Trophoblast cell (in vitro differentiated cells and primary cell): ENCODE results near the gene BMP2K.
A peak's percentile ranks its signal among the peaks of the same experiment; 100 is the strongest.

Source experiments
- DNase-seq, 2 donors: peaks; one replicate each; pipeline ENCODE4 v3.0.0-alpha.2; 2016
- H2AFZ ChIP-seq: 2 replicates; pipeline ENCODE4 v1.6.1; 2013; ENCODE audit warnings: low read length, moderate library complexity, mild to moderate bottlenecking; ENCODE audit not compliant: insufficient read depth, poor library complexity
- H2AK5ac ChIP-seq: 2 replicates; pipeline ENCODE4 v1.6.1; 2013; ENCODE audit warnings: mild to moderate bottlenecking, low read length
- H2BK120ac ChIP-seq: 2 replicates; pipeline ENCODE4 v1.6.1; 2013; ENCODE audit warnings: low read length, mild to moderate bottlenecking, moderate library complexity; ENCODE audit not compliant: insufficient read depth, poor library complexity
- H2BK12ac ChIP-seq: 2 replicates; pipeline ENCODE4 v1.6.1; 2013; ENCODE audit warnings: mild to moderate bottlenecking, low read length, moderate library complexity
- H2BK5ac ChIP-seq: 2 replicates; pipeline ENCODE4 v1.6.1; 2013; ENCODE audit warnings: low read length, low read depth, moderate library complexity, mild to moderate bottlenecking; ENCODE audit not compliant: poor library complexity
- H3K14ac ChIP-seq: 2 replicates; pipeline ENCODE4 v1.6.1; 2013; ENCODE audit warnings: mild to moderate bottlenecking, low read length
- H3K18ac ChIP-seq: 2 replicates; pipeline ENCODE4 v1.6.1; 2013; ENCODE audit warnings: mild to moderate bottlenecking, low read length
- H3K23ac ChIP-seq: 2 replicates; pipeline ENCODE4 v1.6.1; 2013; ENCODE audit warnings: low read length
- H3K27ac ChIP-seq: 2 replicates; pipeline ENCODE4 v1.5.1; 2013; ENCODE audit warnings: low read depth, mild to moderate bottlenecking, inconsistent platforms, low read length, moderate library complexity
- H3K27me3 ChIP-seq: 2 replicates; pipeline ENCODE4 v1.6.1; 2013; ENCODE audit warnings: inconsistent platforms, mild to moderate bottlenecking, low read length, moderate library complexity; ENCODE audit not compliant: insufficient read depth
- H3K36me3 ChIP-seq, 2 experiments: 1 replicate in 1 of 2; 2 replicates in 1 of 2; pipeline ENCODE4 v1.6.1; 2013; ENCODE audit warnings: low read length in 2 of 2, mild to moderate bottlenecking in 2 of 2, moderate library complexity in 1 of 2; ENCODE audit not compliant: insufficient read depth in 2 of 2, control insufficient read depth in 1 of 2
- H3K4ac ChIP-seq: 2 replicates; pipeline ENCODE4 v1.6.1; 2013; ENCODE audit warnings: low read depth, mild to moderate bottlenecking, low read length, moderate library complexity
- H3K4me1 ChIP-seq, 2 experiments: 1 replicate in 1 of 2; 2 replicates in 1 of 2; pipeline ENCODE4 v1.6.1; 2013; ENCODE audit warnings: low read length in 2 of 2, mild to moderate bottlenecking in 2 of 2, moderate library complexity in 1 of 2; ENCODE audit not compliant: insufficient read depth in 2 of 2, control insufficient read depth in 1 of 2
- H3K4me2 ChIP-seq: 2 replicates; pipeline ENCODE4 v1.6.1; 2013; ENCODE audit warnings: inconsistent platforms, mild to moderate bottlenecking, low read length, moderate library complexity
- H3K4me3 ChIP-seq: 2 replicates; pipeline ENCODE4 v1.5.1; 2013; ENCODE audit warnings: mild to moderate bottlenecking, low read depth, low read length, inconsistent platforms
- H3K79me1 ChIP-seq: one replicate; pipeline ENCODE4 v1.6.1; 2013; ENCODE audit warnings: low read length
- H3K79me2 ChIP-seq: 2 replicates; pipeline ENCODE4 v1.6.1; 2013; ENCODE audit warnings: low read length, mild to moderate bottlenecking; ENCODE audit not compliant: control insufficient read depth, insufficient read depth, poor library complexity
- H3K9ac ChIP-seq: 2 replicates; pipeline ENCODE4 v1.6.1; 2013; ENCODE audit warnings: mild to moderate bottlenecking, low read length
- H3K9me3 ChIP-seq: 2 replicates; pipeline ENCODE4 v1.6.1; 2013; ENCODE audit warnings: low read depth, mild to moderate bottlenecking, control low read depth, inconsistent platforms, low read length; ENCODE audit not compliant: insufficient read depth
- H4K12ac ChIP-seq: 2 replicates; pipeline ENCODE4 v1.6.1; 2013; ENCODE audit warnings: low read depth, mild to moderate bottlenecking, low read length, moderate library complexity
- H4K8ac ChIP-seq: 2 replicates; pipeline ENCODE4 v1.6.1; 2013; ENCODE audit warnings: low read depth, mild to moderate bottlenecking, low read length, moderate library complexity
- H4K91ac ChIP-seq: one replicate; pipeline ENCODE4 v1.6.1; 2013; ENCODE audit warnings: low read depth, mild to moderate bottlenecking, low read length, moderate library complexity
- WGBS: extraction: QIAGEN DNeasy Blood & Tissue Kit; methylation state at CpG from one replicate; pipeline ENCODE4 v1.1.7; 2013; ENCODE audit warnings: missing lambda C conversion rate; ENCODE audit not compliant: insufficient read length, insufficient coverage; ENCODE audit errors: extremely low coverage; 5-methylcytosine and 5-hydroxymethylcytosine counted together

The BMP2K gene

DNA sequence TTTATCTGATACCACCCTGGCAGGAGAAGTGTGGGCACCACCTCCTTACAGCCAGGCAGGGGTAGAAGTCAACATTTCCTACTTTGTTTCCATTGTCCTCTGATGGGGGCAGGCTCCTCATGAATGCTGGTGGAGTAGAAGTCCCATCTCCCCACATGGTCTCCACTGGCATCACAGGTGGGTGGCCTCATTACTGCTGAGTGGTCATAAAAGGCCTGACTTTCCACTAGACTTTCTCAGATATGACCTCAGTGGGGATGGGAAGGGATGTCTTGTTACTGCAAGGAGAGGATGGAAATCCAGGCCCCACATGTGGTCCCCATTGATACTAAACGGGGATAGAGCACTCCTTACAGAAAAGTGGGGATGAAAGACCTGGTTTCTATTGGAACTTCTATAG is 18.6 kb upstream of the BMP2K start:
- DNase-seq: no peak
- H3K4ac ChIP-seq: no peak overlapping the region
- no peak overlapping the region for H4K91ac ChIP-seq
- no peak overlapping the region for H3K9ac ChIP-seq
- H3K27me3 ChIP-seq: no peaks in the 10 kb centered on the region
- no peaks in the 10 kb centered on the region for H3K9me3 ChIP-seq
- H2AK5ac ChIP-seq: no peak overlapping the region
- no peak overlapping the region for H3K4me3 ChIP-seq
- H2AFZ ChIP-seq: no peak overlapping the region
- H4K8ac ChIP-seq: no peak overlapping the region
- no peaks in the 10 kb centered on the region for H3K4me1 ChIP-seq
- H3K27ac ChIP-seq: no peak overlapping the region
- H3K14ac ChIP-seq: no peak overlapping the region
- no peak overlapping the region for H3K23ac ChIP-seq
- H3K18ac ChIP-seq: no peak overlapping the region
- H2BK120ac ChIP-seq: no peak overlapping the region
- H3K79me1 ChIP-seq: no peaks in the 10 kb centered on the region
- no peaks in the 10 kb centered on the region for H3K79me2 ChIP-seq
- no peak overlapping the region for H3K4me2 ChIP-seq
- no peak overlapping the region for H2BK5ac ChIP-seq
- H2BK12ac ChIP-seq: no peak overlapping the region
- H3K36me3 ChIP-seq: no peaks in the 10 kb centered on the region
- H4K12ac ChIP-seq: no peak overlapping the region
- no CpG with 5 or more reads among the region's 1 CpG for WGBS

DNA sequence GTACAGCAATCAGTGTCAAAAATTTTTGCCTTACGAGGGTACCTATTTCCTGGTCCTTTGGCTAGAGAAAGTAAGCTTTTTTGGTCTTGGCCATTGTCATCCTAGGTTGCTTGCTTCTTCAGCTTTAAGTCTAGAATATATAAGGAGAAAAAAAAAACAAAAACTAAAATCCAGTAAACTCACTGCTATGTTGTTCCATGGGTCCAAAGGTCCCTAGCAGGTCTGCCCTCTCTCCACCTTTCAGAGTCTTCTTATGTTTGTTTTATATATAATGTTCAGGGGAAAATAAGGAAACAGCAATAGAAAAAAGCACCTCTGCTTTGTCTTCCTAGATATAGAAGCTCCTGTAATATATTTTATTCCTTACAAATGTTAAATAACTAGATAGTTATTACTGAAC is 18.1 kb upstream of the BMP2K start:
- Histone ChIP-seq H3K18ac (no peak overlapping the region), H2AK5ac (no peak overlapping the region), H3K36me3 (no peaks in the 10 kb centered on the region), H3K4me3 (no peak overlapping the region), H4K91ac (no peak overlapping the region), H3K4me2 (no peak overlapping the region), H3K79me2 (no peaks in the 10 kb centered on the region), H3K9ac (no peak overlapping the region), H3K79me1 (no peaks in the 10 kb centered on the region), H4K12ac (no peak overlapping the region), H3K27me3 (no peaks in the 10 kb centered on the region), H3K23ac (no peak overlapping the region), H2BK12ac (no peak overlapping the region), H2BK5ac (no peak overlapping the region), H3K27ac (no peak overlapping the region), H3K9me3 (no peaks in the 10 kb centered on the region), H2BK120ac (no peak overlapping the region), H3K4me1 (no peaks in the 10 kb centered on the region), H2AFZ (no peak overlapping the region), H3K4ac (no peak overlapping the region), H3K14ac (no peak overlapping the region), H4K8ac (no peak overlapping the region)
- no CpG with 5 or more reads among the region's 1 CpG for WGBS
- no peak for DNase-seq

DNA sequence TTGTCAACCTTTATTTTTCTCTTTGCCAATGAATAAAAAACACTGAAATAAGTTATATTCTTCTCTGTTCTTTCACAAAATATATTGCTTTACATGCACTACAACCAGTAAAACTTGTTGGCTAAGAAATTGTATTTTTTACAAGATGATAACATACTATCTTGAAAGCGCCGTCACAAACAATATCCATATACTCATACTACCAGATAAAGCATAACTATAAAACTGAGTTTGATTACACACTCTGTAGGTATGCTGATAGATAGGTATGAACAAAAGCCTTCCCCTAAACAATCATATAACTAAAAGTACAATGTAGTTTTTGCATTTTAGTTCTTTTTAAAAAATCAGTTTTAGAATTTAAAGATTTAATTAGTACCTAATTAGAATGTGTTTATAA is 13.6 kb upstream of the BMP2K start:
- no peak overlapping the region for H4K8ac ChIP-seq
- H3K27me3 ChIP-seq: no peaks in the 10 kb centered on the region
- DNase-seq: peak in 1 of 2 donors; percentile 49
- H2AK5ac ChIP-seq: no peak overlapping the region
- no peak overlapping the region for H2AFZ ChIP-seq
- H4K91ac ChIP-seq: no peak overlapping the region
- no peak overlapping the region for H2BK5ac ChIP-seq
- no peaks in the 10 kb centered on the region for H3K9me3 ChIP-seq
- no peaks in the 10 kb centered on the region for H3K36me3 ChIP-seq
- no peak overlapping the region for H3K27ac ChIP-seq
- no peak overlapping the region for H2BK120ac ChIP-seq
- H3K23ac ChIP-seq: no peak overlapping the region
- H3K14ac ChIP-seq: no peak overlapping the region
- H3K79me2 ChIP-seq: no peaks in the 10 kb centered on the region
- no peaks in the 10 kb centered on the region for H3K4me1 ChIP-seq
- H3K4me3 ChIP-seq: no peak overlapping the region
- H3K79me1 ChIP-seq: no peaks in the 10 kb centered on the region
- H3K18ac ChIP-seq: no peak overlapping the region
- no peak overlapping the region for H3K4me2 ChIP-seq
- WGBS: no CpG with 5 or more reads among the region's 2 CpGs
- H2BK12ac ChIP-seq: no peak overlapping the region
- H3K4ac ChIP-seq: no peak overlapping the region
- H3K9ac ChIP-seq: no peak overlapping the region
- H4K12ac ChIP-seq: no peak overlapping the region

DNA sequence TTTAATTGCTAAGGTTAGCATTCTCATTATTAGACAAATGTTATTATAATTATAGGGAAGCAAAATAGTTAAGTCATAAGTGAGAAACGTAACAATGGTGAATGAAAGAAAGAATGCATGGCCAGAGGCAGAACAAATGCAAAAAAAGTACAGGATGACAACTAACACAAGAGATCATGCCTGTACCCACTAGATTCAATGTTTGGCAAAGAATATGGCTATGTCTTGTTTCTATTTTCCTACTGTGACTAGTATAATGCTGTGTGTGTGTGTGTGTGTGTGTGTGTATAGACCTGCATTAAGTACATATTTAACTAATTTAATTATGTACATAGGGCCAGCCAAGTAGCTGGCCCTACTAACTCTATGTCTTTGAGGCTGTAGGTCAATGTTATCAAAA is 12.9 kb upstream of the BMP2K start:
- Histone ChIP-seq H2AFZ (no peak overlapping the region), H3K4me1 (no peaks in the 10 kb centered on the region), H3K27me3 (no peaks in the 10 kb centered on the region), H3K36me3 (no peaks in the 10 kb centered on the region), H2AK5ac (no peak overlapping the region), H3K23ac (no peak overlapping the region), H2BK12ac (no peak overlapping the region), H3K14ac (no peak overlapping the region), H3K79me2 (no peaks in the 10 kb centered on the region), H4K91ac (no peak overlapping the region), H3K4me2 (no peak overlapping the region), H3K18ac (no peak overlapping the region), H4K8ac (no peak overlapping the region), H3K9ac (no peak overlapping the region), H3K27ac (no peak overlapping the region), H3K4ac (no peak overlapping the region), H4K12ac (no peak overlapping the region), H3K79me1 (no peaks in the 10 kb centered on the region), H2BK5ac (no peak overlapping the region), H3K4me3 (no peak overlapping the region), H3K9me3 (no peaks in the 10 kb centered on the region), H2BK120ac (no peak overlapping the region)
- WGBS: no CpG with 5 or more reads among the region's 1 CpG
- DNase-seq: peak in 1 of 2 donors; percentile 51
